ENCODE results near the gene SCAND1. TPM values are rescaled to one million over a fixed set of nuclear protein-coding genes. Genes with fewer than 3 reads are reported as not detected.

The SCAND1 gene
- total RNA-seq, 4 donors from 2014 or later, result 70.0 to 122 (median 89.9) TPM

- WGBS, 2 donors, result 58 to 64% methylated on average over 2 of the region's 2 CpGs
- TF ChIP-seq CTCF (IDR thresholded peaks at IDR 0.05) (no peak), POLR2A (IDR thresholded peaks at IDR 0.05) (no peak)
- intact Hi-C loops (cut with DNase I; ENCODE audit: low total_unique reads), result no loop called here
- H3K4me3 ChIP-seq (ENCODE audit: low read depth, poor library complexity, severe bottlenecking), result no peak overlapping the region
- DNase-seq (ENCODE audit: low spot score in 2 of 2), result peak in 1 of 2 donors; percentile 26
Measured at GRCh38 chr20:35947907-35948306, 6.4 kb downstream of the SCAND1 start.

GRCh38 chr20:35947489-35947888, 6.8 kb downstream of the SCAND1 start:
- intact Hi-C loops (cut with DNase I; ENCODE audit: low total_unique reads), result no loop called here
- WGBS, 2 donors, result 65 to 82% methylated on average over 9 of the region's 9 CpGs
- TF ChIP-seq POLR2A (IDR thresholded peaks at IDR 0.05) (no peak), CTCF (IDR thresholded peaks at IDR 0.05) (no peak)
- no peak overlapping the region for H3K4me3 ChIP-seq (ENCODE audit: low read depth, poor library complexity, severe bottlenecking)
- peak in 1 of 2 donors; percentile 76 for DNase-seq (ENCODE audit: low spot score in 2 of 2)

- WGBS, 2 donors, result 74 to 76% methylated on average over 2 of the region's 2 CpGs
- no peak for DNase-seq (ENCODE audit: low spot score in 2 of 2)
- H3K4me3 ChIP-seq (ENCODE audit: low read depth, poor library complexity, severe bottlenecking), result no peak overlapping the region
- intact Hi-C loops (cut with DNase I; ENCODE audit: low total_unique reads), result loop anchor here (1.0 kb wide), 1 partner anchor 41 kb away; no protein-coding TSS in a partner anchor
- TF ChIP-seq POLR2A (IDR thresholded peaks at IDR 0.05), result no peak
- TF ChIP-seq CTCF (IDR thresholded peaks at IDR 0.05), result no peak
Measured at GRCh38 chr20:35942243-35942642, 12.1 kb downstream of the SCAND1 start.

GRCh38 chr20:35941620-35942019, 12.7 kb downstream of the SCAND1 start:
- TF ChIP-seq CTCF (IDR thresholded peaks at IDR 0.05) (no peak), POLR2A (IDR thresholded peaks at IDR 0.05) (no peak)
- no peak for DNase-seq (ENCODE audit: low spot score in 2 of 2)
- intact Hi-C loops (cut with DNase I; ENCODE audit: low total_unique reads), result loop anchor here (1.0 kb wide), 1 partner anchor 40 kb away; no protein-coding TSS in a partner anchor
- H3K4me3 ChIP-seq (ENCODE audit: low read depth, poor library complexity, severe bottlenecking), result no peak overlapping the region
- 91 to 92% methylated on average over 2 of the region's 2 CpGs for WGBS, 2 donors

GRCh38 chr20:35939264-35939663, 15.0 kb downstream of the SCAND1 start:
- intact Hi-C loops (cut with DNase I; ENCODE audit: low total_unique reads), result no loop called here
- TF ChIP-seq POLR2A (IDR thresholded peaks at IDR 0.05) (no peak), CTCF (IDR thresholded peaks at IDR 0.05) (no peak)
- no peak overlapping the region for H3K4me3 ChIP-seq (ENCODE audit: low read depth, poor library complexity, severe bottlenecking)
- WGBS, 2 donors, result 94 to 97% methylated on average over 3 of the region's 3 CpGs
- DNase-seq (ENCODE audit: low spot score in 2 of 2), result peak in 1 of 2 donors; percentile 23

- no peak for TF ChIP-seq CTCF (IDR thresholded peaks at IDR 0.05)
- WGBS, 2 donors, result 92% methylated on average over 4 of the region's 4 CpGs
- intact Hi-C loops (cut with DNase I; ENCODE audit: low total_unique reads), result no loop called here
- no peak overlapping the region for H3K4me3 ChIP-seq (ENCODE audit: low read depth, poor library complexity, severe bottlenecking)
- DNase-seq (ENCODE audit: low spot score in 2 of 2), result peak in 1 of 2 donors; percentile 20
Measured at GRCh38 chr20:35934050-35934449, 20.3 kb downstream of the SCAND1 start.
